SK-N-SH treated with all-trans-retinoic acid at 6 μM for 48 hours (cell line): ENCODE measurements around the gene DCBLD1.

Source experiments
- ATAC-seq: fragments of 200-7000 bp; cut with Tn5 transposase; 3 replicates; pipeline ENCODE4 v1.9.1; 2020; ENCODE audit warnings: mild to moderate bottlenecking, moderate library complexity
- BACH2 ChIP-seq: fragments of 250-450 bp; sonication (Bioruptor Pico); IDR thresholded peaks from 2 replicates; pipeline ENCODE4 v1.9.0; 2021; ENCODE audit warnings: mild to moderate bottlenecking, borderline replicate concordance
- CREB5 ChIP-seq: fragments of 250-450 bp; sonication (Bioruptor Pico); IDR thresholded peaks from 2 replicates; pipeline ENCODE4 v1.5.1; 2020; ENCODE audit warnings: low read depth, mild to moderate bottlenecking, moderate library complexity
- CSDC2 ChIP-seq: fragments of 250-450 bp; sonication (Bioruptor Pico); IDR thresholded peaks from 2 replicates; pipeline ENCODE4 v1.5.0; 2020; ENCODE audit warnings: mild to moderate bottlenecking, moderate library complexity
- GLIS3 ChIP-seq: fragments of 250-450 bp; sonication (Bioruptor Pico); IDR thresholded peaks from 2 replicates; pipeline ENCODE4 v1.5.0; 2020; ENCODE audit warnings: mild to moderate bottlenecking, moderate library complexity
- OSR1 ChIP-seq: fragments of 250-450 bp; sonication (Bioruptor Pico); IDR thresholded peaks from 2 replicates; pipeline ENCODE4 v1.8.0; 2022; ENCODE audit warnings: moderate library complexity, mild to moderate bottlenecking, inconsistent platforms
- PATZ1 ChIP-seq: fragments of 250-450 bp; sonication (Bioruptor Pico); IDR thresholded peaks from 2 replicates; pipeline ENCODE4 v1.8.0; 2020; ENCODE audit warnings: mild to moderate bottlenecking, moderate library complexity, borderline replicate concordance
- PPARA ChIP-seq: fragments of 250-450 bp; sonication (Bioruptor Pico); IDR thresholded peaks from 2 replicates; pipeline ENCODE4 v1.5.0; 2020; ENCODE audit warnings: mild to moderate bottlenecking, borderline replicate concordance
- RARB ChIP-seq: fragments of 250-450 bp; sonication (Bioruptor Pico); IDR thresholded peaks from 2 replicates; pipeline ENCODE4 v1.8.0; 2021; ENCODE audit warnings: mild to moderate bottlenecking, moderate library complexity
- SNAI2 ChIP-seq: fragments of 250-450 bp; sonication (Bioruptor Pico); IDR thresholded peaks from 2 replicates; pipeline ENCODE4 v1.5.0; 2020; ENCODE audit warnings: mild to moderate bottlenecking, moderate library complexity
- TCF4 ChIP-seq: fragments of 250-450 bp; sonication (Bioruptor Pico); IDR thresholded peaks from 2 replicates; pipeline ENCODE4 v1.8.0; 2021; ENCODE audit warnings: mild to moderate bottlenecking, moderate library complexity, borderline replicate concordance
- TOX ChIP-seq: fragments of 250-450 bp; sonication (Bioruptor Pico); IDR thresholded peaks from 2 replicates; pipeline ENCODE4 v1.8.0; 2021; ENCODE audit warnings: mild to moderate bottlenecking, moderate library complexity, borderline replicate concordance
- TSHZ2 ChIP-seq: fragments of 250-450 bp; sonication (Bioruptor Pico); IDR thresholded peaks from 2 replicates; pipeline ENCODE4 v1.5.0; 2020; ENCODE audit warnings: mild to moderate bottlenecking, moderate library complexity
- ZC3H10 ChIP-seq: fragments of 250-450 bp; sonication (Bioruptor Pico); IDR thresholded peaks from 2 replicates; pipeline ENCODE4 v1.5.1; 2021; ENCODE audit warnings: mild to moderate bottlenecking, moderate library complexity
- ZFP30 ChIP-seq: fragments of 450-650 bp; formaldehyde crosslinking; IDR thresholded peaks from 2 replicates; pipeline ENCODE4 v1.5.0; 2022; ENCODE audit warnings: mild to moderate bottlenecking, moderate library complexity
- ZNF70 ChIP-seq: fragments of 450-650 bp; formaldehyde crosslinking; IDR thresholded peaks from 2 replicates; pipeline ENCODE4 v1.5.0; 2020; ENCODE audit warnings: mild to moderate bottlenecking, moderate library complexity
- ZNF8 ChIP-seq: fragments of 450-650 bp; formaldehyde crosslinking; IDR thresholded peaks from 2 replicates; pipeline ENCODE4 v1.5.0; 2020; ENCODE audit warnings: mild to moderate bottlenecking, moderate library complexity
- TF ChIP-seq, protein P1 (sequence below): fragments of 250-450 bp; sonication (Bioruptor Pico); IDR thresholded peaks from 2 replicates; pipeline ENCODE4 v1.8.0; 2021; ENCODE audit warnings: low read depth, mild to moderate bottlenecking, moderate library complexity, borderline replicate concordance

Gene DCBLD1

DNA sequence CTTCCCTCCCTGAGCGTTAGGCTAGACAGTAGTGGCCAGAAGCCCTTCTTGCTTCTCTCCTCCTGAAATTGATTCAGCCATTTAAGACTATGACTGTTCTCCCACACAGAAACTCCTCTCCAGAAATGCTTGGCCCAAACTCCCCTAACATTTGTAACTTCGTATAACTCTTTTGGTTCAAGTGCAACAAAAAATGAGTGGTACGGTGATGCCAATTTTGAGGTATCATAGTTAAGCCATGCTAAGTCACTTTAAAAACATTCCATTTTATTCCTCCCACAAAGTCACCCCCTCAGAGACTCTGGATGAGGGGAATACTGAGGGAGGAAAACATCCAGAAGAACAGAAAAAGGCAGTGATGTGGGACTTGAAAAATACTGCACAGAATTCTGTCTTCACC lies 35.6 kb upstream of the DCBLD1 start:
- ATAC-seq: no peak
- TF ChIP-seq PATZ1 (CRISPR knock-in tag) (no peak), ZC3H10 (no peak), TCF4 (CRISPR knock-in tag) (no peak), CSDC2 (no peak), GLIS3 (CRISPR knock-in tag) (no peak), SNAI2 (CRISPR knock-in tag) (no peak), ZNF70 (CRISPR knock-in tag) (no peak), ZNF8 (CRISPR knock-in tag) (no peak), TSHZ2 (no peak)
- TF ChIP-seq, protein P1, sequence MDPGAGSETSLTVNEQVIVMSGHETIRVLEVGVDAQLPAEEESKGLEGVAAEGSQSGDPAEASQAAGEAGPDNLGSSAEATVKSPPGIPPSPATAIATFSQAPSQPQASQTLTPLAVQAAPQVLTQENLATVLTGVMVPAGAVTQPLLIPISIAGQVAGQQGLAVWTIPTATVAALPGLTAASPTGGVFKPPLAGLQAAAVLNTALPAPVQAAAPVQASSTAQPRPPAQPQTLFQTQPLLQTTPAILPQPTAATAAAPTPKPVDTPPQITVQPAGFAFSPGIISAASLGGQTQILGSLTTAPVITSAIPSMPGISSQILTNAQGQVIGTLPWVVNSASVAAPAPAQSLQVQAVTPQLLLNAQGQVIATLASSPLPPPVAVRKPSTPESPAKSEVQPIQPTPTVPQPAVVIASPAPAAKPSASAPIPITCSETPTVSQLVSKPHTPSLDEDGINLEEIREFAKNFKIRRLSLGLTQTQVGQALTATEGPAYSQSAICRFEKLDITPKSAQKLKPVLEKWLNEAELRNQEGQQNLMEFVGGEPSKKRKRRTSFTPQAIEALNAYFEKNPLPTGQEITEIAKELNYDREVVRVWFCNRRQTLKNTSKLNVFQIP (CRISPR knock-in tag): no peak

DNA sequence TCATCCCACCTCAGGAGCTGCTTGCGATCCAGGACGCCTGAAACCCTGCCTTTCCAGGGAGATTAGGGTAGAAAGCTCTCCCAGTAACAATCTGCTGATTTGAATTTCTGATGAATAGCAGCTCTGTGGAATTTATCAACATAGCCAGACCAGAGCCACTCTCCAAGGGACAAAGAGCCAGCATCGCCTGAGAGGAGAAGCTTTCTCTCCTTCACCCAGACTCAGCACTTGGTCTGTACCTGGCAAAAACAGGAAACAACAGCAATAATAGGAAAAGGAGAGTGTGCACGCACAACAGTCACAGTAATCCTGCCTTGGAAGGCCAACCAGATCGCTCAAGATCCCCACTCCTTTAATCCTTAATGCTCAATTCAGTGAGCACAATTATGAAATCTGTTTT lies 34.5 kb upstream of the DCBLD1 start:
- no peak for TF ChIP-seq BACH2 (CRISPR knock-in tag)
- no peak for TF ChIP-seq ZFP30 (CRISPR knock-in tag)
- no peak for TF ChIP-seq ZNF8 (CRISPR knock-in tag)
- TF ChIP-seq TSHZ2: no peak
- no peak for TF ChIP-seq PPARA (CRISPR knock-in tag)
- TF ChIP-seq ZNF70 (CRISPR knock-in tag): no peak
- no peak for TF ChIP-seq CREB5 (CRISPR knock-in tag)
- TF ChIP-seq PATZ1 (CRISPR knock-in tag): no peak
- TF ChIP-seq GLIS3 (CRISPR knock-in tag): no peak
- TF ChIP-seq RARB: no peak
- no peak for TF ChIP-seq TOX
- TF ChIP-seq OSR1: no peak
- ATAC-seq: peak; percentile 46
